ENCODE measurements around the gene MORN1. TPM values are rescaled to one million over a fixed set of nuclear protein-coding genes. Genes with fewer than 3 reads are reported as not detected.

Gene MORN1
- polyA plus RNA-seq, 1 donor (not counting 4 experiments of a cell fraction or from before 2014, with no cell fraction given), result 2.1 TPM

DNA sequence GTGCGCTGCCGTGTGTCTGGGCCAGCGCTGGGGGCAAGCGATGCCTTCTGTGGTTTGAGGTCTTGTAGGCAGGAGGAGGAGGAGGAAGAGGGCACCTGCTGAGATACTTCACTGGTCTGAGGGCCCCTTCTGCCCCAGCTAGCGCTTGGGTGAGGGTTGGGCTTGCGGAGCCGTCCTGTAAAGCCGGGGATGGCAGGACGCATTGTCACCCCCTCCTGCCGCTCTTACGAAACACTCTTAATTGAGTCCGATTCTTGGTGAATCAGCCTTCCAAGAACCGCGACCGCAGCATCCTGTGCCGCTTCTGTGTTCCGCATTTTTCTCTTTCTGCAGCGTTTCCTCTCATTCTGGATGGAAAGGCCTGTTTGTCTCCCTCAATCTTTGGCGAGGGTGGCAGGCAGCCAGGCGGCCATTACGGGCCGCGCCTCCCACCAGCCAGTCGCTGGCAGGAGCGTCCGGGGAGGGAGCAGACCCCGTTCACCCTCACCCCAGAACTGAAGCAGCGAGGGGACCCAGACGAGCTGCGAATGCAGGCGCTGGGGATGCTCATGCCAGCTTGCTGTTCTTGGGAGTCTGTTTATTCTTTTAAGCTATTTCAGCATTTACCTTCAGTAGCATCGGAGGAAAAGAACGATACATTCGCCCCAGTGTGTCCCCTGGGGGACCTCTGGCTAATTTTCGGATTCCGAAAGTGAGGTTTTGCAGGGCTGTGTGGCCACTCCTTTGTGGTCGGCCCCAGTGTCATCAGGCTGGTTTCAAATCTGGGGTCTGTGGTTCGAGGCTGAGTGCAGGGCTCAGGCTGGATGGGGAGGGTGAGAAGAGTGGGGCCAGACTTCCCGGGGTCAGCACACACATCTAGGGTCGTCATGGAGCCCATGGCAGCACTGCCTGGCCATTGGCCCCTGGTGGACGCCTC lies 100.5 kb downstream of the MORN1 start:
- dilution Hi-C loops (cut with MboI; ENCODE audit: extremely low pct_ligation_motif_present, low sequenced_read_pairs), result no loop called here
- no peak for DNase-seq (ENCODE audit: low read depth, low spot score)
- Histone ChIP-seq H3K9ac (ENCODE audit: control insufficient read depth, extremely low read depth, insufficient read depth, low read length) (no peak overlapping the region), H3K79me2 (ENCODE audit: control insufficient read depth, insufficient read depth, low read length) (peaks cover 91% of the 10 kb centered on the region), H3K27me3 (ENCODE audit: control insufficient read depth, extremely low read depth, insufficient read depth, low read length) (no peaks in the 10 kb centered on the region), H3K4me1 (ENCODE audit: control insufficient read depth, extremely low read depth, insufficient read depth, low read length) (no peaks in the 10 kb centered on the region), H2AFZ (ENCODE audit: control insufficient read depth, low read length) (no peak overlapping the region), H3K27ac (ENCODE audit: control insufficient read depth, insufficient read depth, low read length) (no peak overlapping the region), H4K20me1 (ENCODE audit: control insufficient read depth, extremely low read depth, insufficient read depth, low read length) (peaks cover 12% of the 10 kb centered on the region), H3K4me2 (ENCODE audit: control insufficient read depth, extremely low read depth, insufficient read depth, low read depth, low read length) (no peak overlapping the region), H3K4me3 (ENCODE audit: control insufficient read depth in 2 of 3, extremely low read depth in 1 of 3, insufficient read depth in 2 of 3, low read depth in 1 of 3, low read length in 3 of 3) (no peak overlapping the region), H3K36me3 (ENCODE audit: control insufficient read depth in 2 of 2, extremely low read depth in 1 of 2, insufficient read depth in 2 of 2, low read length in 2 of 2) (peaks cover 0 to 4% of the 10 kb centered on the region in 2 experiments), H3K9me3 (ENCODE audit: control insufficient read depth, low read depth, low read length) (no peaks in the 10 kb centered on the region), H3K9me1 (ENCODE audit: control insufficient read depth, extremely low read depth, insufficient read depth, low read length) (peaks cover 2% of the 10 kb centered on the region)
- no peak for TF ChIP-seq CTCF (optimal IDR thresholded peaks at IDR 0.05 in 1 of 3, IDR thresholded peaks at IDR 0.05 in 1 of 3, conservative IDR thresholded peaks at IDR 0.05 in 1 of 3; ENCODE audit: extremely low read depth in 1 of 3, insufficient read depth in 2 of 3, low read length in 3 of 3)
- TF ChIP-seq EZH2 (IDR thresholded peaks at IDR 0.05; ENCODE audit: low read length), result no peak
- no peak for FAIRE-seq

GRCh38 chr1:2290171-2290578 lies 101.2 kb downstream of the MORN1 start:
- TF ChIP-seq CTCF (optimal IDR thresholded peaks at IDR 0.05 in 1 of 3, IDR thresholded peaks at IDR 0.05 in 1 of 3, conservative IDR thresholded peaks at IDR 0.05 in 1 of 3; ENCODE audit: extremely low read depth in 1 of 3, insufficient read depth in 2 of 3, low read length in 3 of 3) (no peak), EZH2 (IDR thresholded peaks at IDR 0.05; ENCODE audit: low read length) (no peak)
- Histone ChIP-seq H2AFZ (ENCODE audit: control insufficient read depth, low read length) (no peak overlapping the region), H3K9ac (ENCODE audit: control insufficient read depth, extremely low read depth, insufficient read depth, low read length) (no peak overlapping the region), H4K20me1 (ENCODE audit: control insufficient read depth, extremely low read depth, insufficient read depth, low read length) (peaks cover 12% of the 10 kb centered on the region), H3K4me1 (ENCODE audit: control insufficient read depth, extremely low read depth, insufficient read depth, low read length) (no peaks in the 10 kb centered on the region), H3K9me1 (ENCODE audit: control insufficient read depth, extremely low read depth, insufficient read depth, low read length) (peaks cover 2% of the 10 kb centered on the region), H3K4me2 (ENCODE audit: control insufficient read depth, extremely low read depth, insufficient read depth, low read depth, low read length) (no peak overlapping the region), H3K9me3 (ENCODE audit: control insufficient read depth, low read depth, low read length) (no peaks in the 10 kb centered on the region), H3K4me3 (ENCODE audit: control insufficient read depth in 2 of 3, extremely low read depth in 1 of 3, insufficient read depth in 2 of 3, low read depth in 1 of 3, low read length in 3 of 3) (no peak overlapping the region), H3K27me3 (ENCODE audit: control insufficient read depth, extremely low read depth, insufficient read depth, low read length) (no peaks in the 10 kb centered on the region), H3K36me3 (ENCODE audit: control insufficient read depth in 2 of 2, extremely low read depth in 1 of 2, insufficient read depth in 2 of 2, low read length in 2 of 2) (peaks cover 0 to 4% of the 10 kb centered on the region in 2 experiments), H3K27ac (ENCODE audit: control insufficient read depth, insufficient read depth, low read length) (no peak overlapping the region), H3K79me2 (ENCODE audit: control insufficient read depth, insufficient read depth, low read length) (peaks cover 84% of the 10 kb centered on the region)
- dilution Hi-C loops (cut with MboI; ENCODE audit: extremely low pct_ligation_motif_present, low sequenced_read_pairs), result no loop called here
- no peak for DNase-seq (ENCODE audit: low read depth, low spot score)
- FAIRE-seq, result no peak
